ENCODE results near the gene CDCA5. TPM values are rescaled to one million over a fixed set of nuclear protein-coding genes. Genes with fewer than 3 reads are reported as not detected.

Gene CDCA5
- total RNA-seq, 1 experiment from 2014 or later: 72.1 TPM

DNA sequence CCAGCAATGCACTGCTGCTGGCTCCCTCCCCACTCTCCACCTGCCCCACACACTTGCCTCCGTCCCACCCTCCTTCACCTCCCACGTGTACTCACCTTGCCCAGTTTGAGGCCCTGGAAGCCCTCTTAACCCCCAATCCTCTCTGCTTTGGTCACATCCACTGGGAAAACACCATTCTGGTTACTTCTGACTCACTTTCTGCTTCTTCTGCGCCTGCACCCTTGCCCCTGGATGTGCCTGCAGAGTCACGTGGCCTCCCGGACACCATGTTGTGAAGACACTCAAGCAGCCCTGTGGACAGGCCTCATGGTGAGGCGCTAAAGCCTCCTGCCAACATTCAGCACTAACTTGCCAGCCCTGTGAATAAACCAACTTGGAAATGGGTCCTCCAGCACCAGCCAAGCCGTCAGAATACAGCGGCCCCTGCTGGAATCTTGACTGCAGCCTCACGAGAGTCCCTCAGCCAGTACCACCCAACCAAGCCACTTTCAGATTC, 22.9 kb downstream of the CDCA5 start:
- ChIA-PET POLR2A (no interaction called here), RAD21 (ENCODE audit: low non-redundant PET in 1 of 2, low total read pairs in 2 of 2, uncharacterized antibody in 2 of 2, unreplicated experiment in 2 of 2) (no interaction called here), CTCF (interaction anchor here (0.6 kb wide), 1 partner anchor 59 kb away, joined by 3 read pairs; no protein-coding TSS in a partner anchor)
- ATAC-seq (peak; percentile 31; the same call in 1 of the 2 replicates), DNase-seq (ENCODE audit: low read depth, low spot score) (no peak)
- no peaks in the 10 kb centered on the region for H3K9me2 ChIP-seq (ENCODE audit: insufficient read depth)
- H2AFZ ChIP-seq (ENCODE audit: low read depth, low read length, poor library complexity, severe bottlenecking): no peak overlapping the region
- intact Hi-C loops (cut with micrococcal nuclease): no loop called here
- no peak overlapping the region for H3K4me2 ChIP-seq (ENCODE audit: low read length)
- H3K27me3 ChIP-seq (ENCODE audit: insufficient read depth, low read length): no peaks in the 10 kb centered on the region
- no peak overlapping the region for H3K9ac ChIP-seq (ENCODE audit: low read length)
- H3K27ac ChIP-seq (ENCODE audit: low read depth, low read length): no peak overlapping the region
- no peaks in the 10 kb centered on the region for H3K36me3 ChIP-seq (ENCODE audit: control insufficient read depth in 1 of 2, insufficient read depth in 2 of 2, low read length in 2 of 2)
- no peaks in the 10 kb centered on the region for H3K4me1 ChIP-seq (ENCODE audit: control insufficient read depth in 1 of 2, insufficient read depth in 2 of 2, low read length in 2 of 2)
- no TSS peak for BruUV-seq (replicated peaks)
- no peaks in the 10 kb centered on the region for H3K9me3 ChIP-seq (ENCODE audit: control insufficient read depth in 1 of 2, insufficient read depth in 1 of 2, low read depth in 1 of 2, low read length in 2 of 2)
- no peaks in the 10 kb centered on the region for H3K79me2 ChIP-seq (ENCODE audit: insufficient read depth, low read length)
- TF ChIP-seq ZBTB33 (IDR thresholded peaks at IDR 0.05; ENCODE audit: extremely low read depth, insufficient replicate concordance, low read length) (no peak), YY1 (IDR thresholded peaks at IDR 0.05; ENCODE audit: extremely low read depth, insufficient replicate concordance, low read depth, low read length) (no peak), SP1 (IDR thresholded peaks at IDR 0.05; ENCODE audit: low read depth) (no peak), SRF (IDR thresholded peaks at IDR 0.05; ENCODE audit: low read depth) (no peak), ZFX (IDR thresholded peaks at IDR 0.05) (no peak), POLR2A (IDR thresholded peaks at IDR 0.05; ENCODE audit: borderline replicate concordance, extremely low read depth, insufficient read depth, insufficient read length) (no peak)
- TF ChIP-seq, protein P1, sequence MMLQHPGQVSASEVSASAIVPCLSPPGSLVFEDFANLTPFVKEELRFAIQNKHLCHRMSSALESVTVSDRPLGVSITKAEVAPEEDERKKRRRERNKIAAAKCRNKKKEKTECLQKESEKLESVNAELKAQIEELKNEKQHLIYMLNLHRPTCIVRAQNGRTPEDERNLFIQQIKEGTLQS (IDR thresholded peaks at IDR 0.05): no peak
- TF ChIP-seq, protein P2, sequence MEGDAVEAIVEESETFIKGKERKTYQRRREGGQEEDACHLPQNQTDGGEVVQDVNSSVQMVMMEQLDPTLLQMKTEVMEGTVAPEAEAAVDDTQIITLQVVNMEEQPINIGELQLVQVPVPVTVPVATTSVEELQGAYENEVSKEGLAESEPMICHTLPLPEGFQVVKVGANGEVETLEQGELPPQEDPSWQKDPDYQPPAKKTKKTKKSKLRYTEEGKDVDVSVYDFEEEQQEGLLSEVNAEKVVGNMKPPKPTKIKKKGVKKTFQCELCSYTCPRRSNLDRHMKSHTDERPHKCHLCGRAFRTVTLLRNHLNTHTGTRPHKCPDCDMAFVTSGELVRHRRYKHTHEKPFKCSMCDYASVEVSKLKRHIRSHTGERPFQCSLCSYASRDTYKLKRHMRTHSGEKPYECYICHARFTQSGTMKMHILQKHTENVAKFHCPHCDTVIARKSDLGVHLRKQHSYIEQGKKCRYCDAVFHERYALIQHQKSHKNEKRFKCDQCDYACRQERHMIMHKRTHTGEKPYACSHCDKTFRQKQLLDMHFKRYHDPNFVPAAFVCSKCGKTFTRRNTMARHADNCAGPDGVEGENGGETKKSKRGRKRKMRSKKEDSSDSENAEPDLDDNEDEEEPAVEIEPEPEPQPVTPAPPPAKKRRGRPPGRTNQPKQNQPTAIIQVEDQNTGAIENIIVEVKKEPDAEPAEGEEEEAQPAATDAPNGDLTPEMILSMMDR (IDR thresholded peaks at IDR 0.05 in 2 of 3, conservative IDR thresholded peaks at IDR 0.05 in 1 of 3; ENCODE audit: borderline replicate concordance in 1 of 3, insufficient read depth in 1 of 3, low read depth in 2 of 3, low read length in 2 of 3): peak in 1 of 3 experiments; percentile 7; a peak in 1 of 6 replicates
- TF ChIP-seq, protein P3, sequence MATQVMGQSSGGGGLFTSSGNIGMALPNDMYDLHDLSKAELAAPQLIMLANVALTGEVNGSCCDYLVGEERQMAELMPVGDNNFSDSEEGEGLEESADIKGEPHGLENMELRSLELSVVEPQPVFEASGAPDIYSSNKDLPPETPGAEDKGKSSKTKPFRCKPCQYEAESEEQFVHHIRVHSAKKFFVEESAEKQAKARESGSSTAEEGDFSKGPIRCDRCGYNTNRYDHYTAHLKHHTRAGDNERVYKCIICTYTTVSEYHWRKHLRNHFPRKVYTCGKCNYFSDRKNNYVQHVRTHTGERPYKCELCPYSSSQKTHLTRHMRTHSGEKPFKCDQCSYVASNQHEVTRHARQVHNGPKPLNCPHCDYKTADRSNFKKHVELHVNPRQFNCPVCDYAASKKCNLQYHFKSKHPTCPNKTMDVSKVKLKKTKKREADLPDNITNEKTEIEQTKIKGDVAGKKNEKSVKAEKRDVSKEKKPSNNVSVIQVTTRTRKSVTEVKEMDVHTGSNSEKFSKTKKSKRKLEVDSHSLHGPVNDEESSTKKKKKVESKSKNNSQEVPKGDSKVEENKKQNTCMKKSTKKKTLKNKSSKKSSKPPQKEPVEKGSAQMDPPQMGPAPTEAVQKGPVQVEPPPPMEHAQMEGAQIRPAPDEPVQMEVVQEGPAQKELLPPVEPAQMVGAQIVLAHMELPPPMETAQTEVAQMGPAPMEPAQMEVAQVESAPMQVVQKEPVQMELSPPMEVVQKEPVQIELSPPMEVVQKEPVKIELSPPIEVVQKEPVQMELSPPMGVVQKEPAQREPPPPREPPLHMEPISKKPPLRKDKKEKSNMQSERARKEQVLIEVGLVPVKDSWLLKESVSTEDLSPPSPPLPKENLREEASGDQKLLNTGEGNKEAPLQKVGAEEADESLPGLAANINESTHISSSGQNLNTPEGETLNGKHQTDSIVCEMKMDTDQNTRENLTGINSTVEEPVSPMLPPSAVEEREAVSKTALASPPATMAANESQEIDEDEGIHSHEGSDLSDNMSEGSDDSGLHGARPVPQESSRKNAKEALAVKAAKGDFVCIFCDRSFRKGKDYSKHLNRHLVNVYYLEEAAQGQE (IDR thresholded peaks at IDR 0.05; ENCODE audit: low read depth): no peak
- H3K4me3 ChIP-seq (replicated peaks in 1 of 2; ENCODE audit: low read depth in 1 of 2, low read length in 2 of 2): no peak overlapping the region
- no peaks in the 10 kb centered on the region for H4K20me1 ChIP-seq (ENCODE audit: insufficient read depth)
